HPDE6-E6E7 (cell line): ENCODE results near the gene KDM2B.

Experiments
- DNase-seq: peaks from one replicate; pipeline ENCODE4 v3.0.0; 2011; ENCODE audit warnings: missing footprints; ENCODE audit errors: extremely low spot score

Gene KDM2B

GRCh38 chr12:121580959-121581685 lies at the start of gene KDM2B:
Gene KDM2B, minus strand, starts transcription at chr12:121581023. Its CDS starts 112 bp downstream, at chr12:121580911.
- DNase-seq: no peak

GRCh38 chr12:121628536-121628935 lies 47.7 kb upstream of the KDM2B start:
- DNase-seq: no peak

GRCh38 chr12:121628037-121628436 lies 47.2 kb upstream of the KDM2B start:
- DNase-seq: no peak

GRCh38 chr12:121626853-121627640 lies 46.2 kb upstream of the KDM2B start:
- DNase-seq: peak; percentile 59

GRCh38 chr12:121626087-121626852 lies 45.4 kb upstream of the KDM2B start, which contains the start of gene ORAI1:
Gene ORAI1, plus strand, starts transcription at chr12:121626530.
- DNase-seq: peak; percentile 76

- DNase-seq: no peak
These were observed 39.6 kb upstream of the KDM2B start for GRCh38 chr12:121620333-121620891.

GRCh38 chr12:121618659-121619233 lies 37.9 kb upstream of the KDM2B start:
- no peak for DNase-seq

- DNase-seq: no peak
These were observed 34.1 kb upstream of the KDM2B start for GRCh38 chr12:121614872-121615467.

- no peak for DNase-seq
These were observed 32.6 kb upstream of the KDM2B start for GRCh38 chr12:121613462-121613861.

- DNase-seq: no peak
These were observed 30.5 kb upstream of the KDM2B start for GRCh38 chr12:121611306-121611705.

GRCh38 chr12:121610239-121611149 lies 29.7 kb upstream of the KDM2B start:
- no peak for DNase-seq

- no peak for DNase-seq
These were observed 27.5 kb upstream of the KDM2B start for GRCh38 chr12:121608301-121608700.

- DNase-seq: no peak
These were observed 22.8 kb upstream of the KDM2B start for GRCh38 chr12:121603581-121603980.

- DNase-seq: no peak
These were observed 21.9 kb upstream of the KDM2B start for GRCh38 chr12:121602766-121603165.

GRCh38 chr12:121600702-121601336 lies 20.0 kb upstream of the KDM2B start:
- no peak for DNase-seq

- DNase-seq: no peak
These were observed 15.7 kb upstream of the KDM2B start for GRCh38 chr12:121596526-121596925.

- DNase-seq: no peak
These were observed 14.7 kb upstream of the KDM2B start for GRCh38 chr12:121595520-121595919.

- no peak for DNase-seq
These were observed 11.5 kb upstream of the KDM2B start for GRCh38 chr12:121592320-121592719.

- peak; percentile 47 for DNase-seq
These were observed 9.8 kb upstream of the KDM2B start for GRCh38 chr12:121590476-121591143.
